SKM-1 treated with dmso at 0.1 percent for 144 hours (cell line): ENCODE data around the gene DHRS1.

Experiments used
- DNase-seq: peaks from one replicate; lab custom pipeline; 2025; ENCODE audit not compliant: unreplicated experiment; lab: John Stamatoyannopoulos, UW

DHRS1 gene

GRCh38 chr14:24310646-24311604 lies 11.3 kb upstream of the DHRS1 start, which contains the start of gene LTB4R:
LTB4R (plus strand) TSS chr14:24311502; CDS start chr14:24315652, 4,150 bp downstream.
- DNase-seq, result no peak

DNA sequence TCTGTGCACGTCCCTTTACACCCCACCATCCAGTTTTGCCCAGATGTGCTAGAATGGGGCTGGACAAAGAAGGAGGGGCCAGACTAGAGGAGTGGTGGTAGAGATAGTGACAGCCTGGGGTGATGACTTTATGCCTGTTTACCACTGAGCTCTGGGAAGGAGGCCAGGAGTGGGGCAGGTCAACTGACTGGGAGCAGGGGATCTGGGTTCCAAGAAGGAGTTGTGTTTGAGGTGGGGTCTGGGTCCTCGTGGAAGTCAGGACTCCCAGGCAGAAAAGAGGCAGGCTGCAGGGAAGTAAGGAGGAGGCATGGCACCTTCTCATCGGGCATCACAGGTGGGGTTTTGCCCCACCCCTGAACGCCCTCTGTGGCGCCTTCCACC lies 10.7 kb upstream of the DHRS1 start:
- DNase-seq, result no peak

DNA sequence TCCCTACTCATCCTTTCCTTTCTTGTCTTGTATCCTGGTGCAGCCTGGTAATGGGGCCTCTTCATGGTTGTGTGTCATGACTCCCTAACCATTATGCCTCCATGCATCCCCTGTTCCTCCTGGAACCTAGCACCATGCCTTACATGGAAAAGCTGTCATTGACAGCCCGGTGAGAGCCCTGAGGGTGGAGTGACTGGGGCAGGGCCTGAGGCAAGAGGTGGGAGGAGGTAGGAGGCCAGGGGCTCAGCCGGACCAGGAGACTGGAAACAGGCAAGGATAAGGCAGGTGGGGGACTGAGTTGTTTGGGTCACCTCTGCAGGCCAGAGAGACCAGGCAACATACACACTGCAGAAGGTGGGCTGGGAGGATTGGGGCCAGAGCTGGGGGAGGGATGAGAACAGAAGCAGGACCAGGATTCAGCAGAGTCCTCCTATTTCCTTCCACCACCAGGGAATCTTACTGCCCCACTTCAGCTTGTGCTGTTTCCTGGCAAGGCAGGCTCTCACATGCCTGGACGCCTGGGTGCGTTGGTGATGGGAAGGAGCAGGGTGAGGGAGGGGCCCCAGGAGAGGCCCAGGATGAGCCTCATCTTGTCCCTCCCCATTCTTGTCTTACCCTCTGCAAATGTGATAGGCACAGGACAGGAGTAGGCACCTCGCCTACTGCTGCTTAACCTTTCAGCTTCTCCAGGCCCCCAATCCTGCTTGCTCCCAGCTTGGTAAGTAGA lies 10.1 kb upstream of the DHRS1 start, which contains the start of gene LTB4R2:
TSS of gene LTB4R2 (plus strand) at position 603 of the 727 bp plus-strand sequence. CDS start 525 bp downstream, outside the sequence.
- no peak for DNase-seq

DNA sequence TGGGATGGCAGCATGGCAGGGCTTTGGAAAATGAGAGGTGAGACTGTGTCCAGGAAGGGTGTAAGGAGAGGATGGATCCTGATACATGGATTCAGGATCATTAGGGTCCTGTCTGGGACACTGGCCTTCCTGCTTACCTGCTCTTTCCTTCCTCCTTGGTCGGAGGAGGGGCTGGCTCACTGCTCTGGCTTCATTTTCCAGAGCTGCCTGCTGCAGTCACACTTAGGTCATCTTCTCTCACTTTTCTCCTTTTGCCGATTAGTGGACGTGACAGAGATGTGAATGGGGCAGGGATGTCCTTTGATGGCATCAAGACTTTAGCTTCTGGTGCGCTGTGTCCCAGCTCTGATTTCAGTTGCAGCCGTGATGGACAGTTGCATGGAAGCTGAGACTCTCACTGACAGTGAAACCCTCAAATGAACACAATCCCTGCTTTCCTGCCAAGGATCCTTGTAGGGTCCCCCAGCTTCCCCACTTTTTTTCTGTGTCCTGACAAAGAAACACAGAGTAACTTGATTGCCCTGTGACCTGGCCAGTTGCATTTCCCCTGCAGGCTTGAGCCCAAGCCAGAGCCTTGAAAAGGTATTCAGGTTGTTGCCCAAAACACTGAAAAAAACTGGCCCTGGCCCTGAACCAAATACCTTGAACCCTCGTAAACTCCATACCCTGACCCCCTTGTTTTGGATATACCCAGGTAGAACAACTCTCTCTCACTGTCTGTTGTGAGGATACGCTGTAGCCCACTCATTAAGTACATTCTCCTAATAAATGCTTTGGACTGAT lies 9.0 kb upstream of the DHRS1 start:
- DNase-seq, result no peak

GRCh38 chr14:24307575-24308341 lies 8.2 kb upstream of the DHRS1 start, which contains the start of gene CIDEB:
CIDEB (minus strand) TSS chr14:24307977; CDS start chr14:24307858, 119 bp downstream.
- DNase-seq, result no peak

DNA sequence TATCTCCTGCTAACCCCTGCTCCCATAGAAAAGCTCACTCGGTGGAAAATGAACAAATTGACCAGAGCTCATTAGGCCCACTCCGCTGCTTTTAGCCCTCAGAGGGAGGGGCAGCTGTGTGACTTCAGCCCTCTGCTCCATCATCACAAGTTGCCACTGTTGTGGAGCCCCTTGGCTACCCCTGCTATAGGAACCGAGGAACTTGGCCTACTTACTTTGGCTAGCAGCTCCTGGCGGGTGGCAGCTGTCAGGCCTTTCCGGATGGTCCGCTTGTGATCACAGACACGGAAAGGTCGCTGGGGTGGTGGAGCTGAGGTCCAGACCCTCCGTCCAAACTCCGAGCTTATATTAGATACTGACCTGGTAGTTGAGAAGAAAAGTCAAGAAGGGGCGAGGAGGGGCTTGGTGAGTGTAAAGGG lies 7.6 kb upstream of the DHRS1 start:
- no peak for DNase-seq

DNA sequence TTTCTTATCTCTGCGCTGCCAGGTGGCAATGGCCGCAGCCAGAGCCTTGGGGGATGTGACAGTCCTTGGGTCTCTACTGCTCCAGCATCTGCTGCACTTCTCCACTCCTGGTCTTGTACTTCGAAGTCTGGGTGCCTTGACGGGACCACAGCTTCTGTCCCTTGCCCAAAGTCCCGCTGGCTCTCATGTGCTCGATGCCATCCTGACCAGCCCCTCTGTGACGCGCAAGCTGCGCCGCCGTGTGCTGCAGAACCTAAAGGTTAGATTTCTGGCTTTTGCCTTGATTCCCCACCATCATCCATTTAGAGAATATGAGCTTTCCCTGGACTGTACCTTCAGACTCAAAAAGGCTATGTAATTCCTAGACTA lies 4.4 kb upstream of the DHRS1 start:
- no peak for DNase-seq

- no peak for DNase-seq
These were observed 873 bp upstream of the DHRS1 start for GRCh38 chr14:24300326-24300980.

DNA sequence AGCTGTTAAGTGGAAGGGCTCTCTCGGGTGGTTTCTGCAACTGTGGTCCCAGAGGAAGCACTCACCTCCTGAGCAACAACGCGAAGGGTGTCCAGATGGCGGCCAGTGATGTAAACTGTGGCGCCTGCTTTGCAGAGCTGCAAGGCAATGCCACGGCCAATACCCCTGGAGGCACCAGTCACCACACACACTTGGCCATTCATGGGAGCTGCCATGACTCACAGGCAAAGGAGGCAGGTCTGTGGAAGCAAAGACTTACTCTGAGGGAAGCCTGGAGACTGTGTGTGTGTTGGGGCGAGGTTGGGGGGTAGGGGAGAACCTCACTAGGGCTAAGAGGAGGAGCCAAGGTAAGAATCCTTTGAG lies 707 bp downstream of the DHRS1 start:
- DNase-seq, result no peak

GRCh38 chr14:24297190-24297964 lies 2.2 kb downstream of the DHRS1 start:
- DNase-seq, result no peak

DNA sequence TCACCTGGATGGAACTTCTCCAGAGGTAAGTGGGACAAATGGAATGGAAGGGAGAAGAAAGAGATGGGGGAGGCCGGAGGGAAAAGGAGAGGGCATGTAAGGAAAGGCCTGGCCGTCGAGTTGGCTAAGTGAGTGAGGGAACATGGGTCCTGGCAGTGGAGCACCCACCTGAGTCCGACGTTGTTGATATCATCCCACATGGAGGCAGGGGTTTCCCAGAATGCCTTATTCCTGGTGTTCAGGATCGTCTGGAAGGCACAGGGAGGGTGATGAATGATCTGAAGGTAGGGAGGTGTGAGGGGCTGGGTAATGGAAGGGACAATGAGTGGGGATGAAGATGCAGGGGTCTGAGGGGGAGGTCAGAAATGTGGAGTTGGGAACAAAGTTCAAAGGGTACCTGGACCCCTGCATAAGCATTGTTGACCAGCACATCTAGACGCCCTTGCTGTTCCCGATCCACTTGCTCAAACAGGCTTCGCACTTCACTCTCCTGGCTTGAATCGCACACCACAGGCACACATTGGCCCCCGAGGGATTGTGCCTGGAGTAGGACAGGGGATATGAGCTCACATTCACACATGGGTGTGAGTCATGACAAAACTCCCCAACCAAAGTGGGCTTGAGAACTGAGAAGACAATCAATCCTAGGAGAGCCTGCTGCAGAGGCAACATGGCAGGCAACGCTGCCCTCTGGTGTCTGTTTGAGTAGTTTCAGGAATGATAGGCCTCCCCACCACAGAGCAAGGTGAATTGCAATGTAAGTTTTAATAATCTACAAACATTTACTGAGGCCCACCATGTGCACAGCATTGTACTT lies 3.0 kb downstream of the DHRS1 start:
- DNase-seq, result peak; percentile 25

GRCh38 chr14:24293525-24293924 lies 6.1 kb downstream of the DHRS1 start:
- no peak for DNase-seq

GRCh38 chr14:24292118-24292807 lies 7.3 kb downstream of the DHRS1 start:
- DNase-seq, result no peak

DNA sequence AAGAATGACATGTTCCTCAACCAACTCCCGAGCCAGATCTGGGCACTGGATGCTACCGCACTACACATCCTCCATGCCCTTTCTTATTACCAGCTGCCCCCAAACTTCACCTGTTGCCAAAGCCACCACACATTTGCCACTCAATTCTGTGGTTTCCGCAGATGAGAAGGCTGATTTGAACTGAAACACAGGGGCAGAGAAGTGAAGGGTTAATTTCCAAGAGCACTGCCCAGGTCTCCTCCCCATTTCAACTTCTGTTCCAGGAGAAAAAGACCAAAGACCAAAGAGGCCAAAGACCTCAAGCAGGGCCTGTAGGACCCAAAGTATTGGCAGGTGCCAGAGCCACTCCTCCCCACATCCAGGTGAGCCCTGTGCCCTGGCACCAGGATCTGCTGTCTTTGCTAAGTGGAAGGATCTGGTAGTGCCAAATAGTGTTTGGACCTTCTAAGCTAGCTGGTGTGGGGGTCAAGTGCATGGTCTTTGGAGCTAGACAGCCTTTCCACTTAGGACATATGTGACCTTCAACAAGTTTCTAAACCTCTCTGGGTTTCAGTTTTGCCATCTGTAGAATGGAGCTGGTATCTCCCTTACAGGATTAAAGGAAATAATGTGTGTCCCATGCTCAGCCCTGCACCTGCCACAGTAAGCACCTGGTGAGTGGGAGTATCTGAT lies 8.0 kb downstream of the DHRS1 start:
- DNase-seq, result no peak

DNA sequence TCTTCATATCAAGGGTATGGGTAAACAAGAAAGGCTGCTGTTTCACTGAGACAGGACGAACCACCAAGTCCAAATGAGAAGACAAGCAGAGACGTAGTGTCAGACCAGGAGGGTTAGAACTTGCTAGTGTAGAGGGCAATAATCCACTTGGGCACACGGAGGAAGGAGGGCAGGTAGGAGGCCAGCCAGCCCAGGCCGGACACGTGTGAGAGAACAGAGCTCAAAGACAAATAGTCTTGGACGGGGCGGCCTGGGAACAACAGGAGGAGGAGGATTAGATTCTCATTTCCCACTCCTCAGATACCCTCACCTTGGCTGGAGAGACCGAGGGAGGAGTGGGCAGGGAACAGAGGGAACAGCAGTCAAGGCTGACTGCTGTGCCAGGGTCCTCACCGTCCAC lies 8.8 kb downstream of the DHRS1 start:
- DNase-seq, result no peak

DNA sequence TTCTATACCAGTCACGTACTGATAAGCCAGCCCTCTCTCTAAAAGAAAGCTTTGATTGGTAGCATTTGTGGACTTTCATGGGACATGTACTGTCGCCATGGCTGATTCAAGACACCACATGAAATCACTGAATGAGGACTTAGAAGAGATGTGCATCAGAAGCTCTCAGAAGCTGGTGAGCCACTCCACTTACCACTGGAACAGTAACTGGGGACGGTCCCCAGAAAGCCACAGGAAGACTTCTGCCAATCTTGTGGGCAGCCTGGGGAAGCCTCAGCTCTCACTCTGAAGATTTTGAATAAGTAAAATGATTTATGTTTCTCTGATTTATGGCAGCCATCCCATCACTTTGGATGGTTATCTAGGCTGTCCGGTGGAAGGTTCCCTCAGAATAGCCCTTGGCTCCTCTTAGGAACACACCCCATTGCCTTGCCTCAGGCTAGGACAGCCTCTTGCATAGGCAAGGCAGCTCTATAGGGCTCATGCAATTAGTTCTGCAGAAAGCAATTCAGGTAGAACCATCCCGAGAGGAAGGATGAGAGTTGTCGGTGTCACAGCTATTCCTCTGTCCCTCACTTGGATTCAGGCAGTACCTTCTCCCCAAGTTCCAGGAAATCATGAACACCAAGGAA lies 9.8 kb downstream of the DHRS1 start:
- DNase-seq, result no peak

DNA sequence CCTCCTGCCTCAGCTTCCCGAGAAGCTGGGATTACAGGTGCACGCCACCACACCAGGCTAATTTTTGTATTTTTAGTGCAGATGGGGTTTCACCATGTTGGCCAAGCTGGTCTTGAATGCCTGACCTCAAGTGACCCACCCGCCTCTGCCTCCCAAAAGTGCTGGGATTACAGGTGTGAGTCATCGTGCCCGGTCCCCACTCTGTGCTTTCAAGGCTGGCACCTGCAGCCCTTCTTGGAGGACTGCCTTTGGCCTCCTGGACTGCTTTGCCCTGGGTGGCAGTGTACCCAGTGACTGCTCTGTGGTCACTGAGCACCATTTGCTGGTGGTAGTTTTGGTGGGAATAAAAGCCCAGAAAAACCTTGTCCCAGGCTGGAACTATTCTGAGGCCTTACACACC lies 12.6 kb downstream of the DHRS1 start:
- no peak for DNase-seq
